Activated CD4-positive, alpha-beta T cell treated with anti-CD3 and anti-CD28 coated beads for 48 hours (primary cell): Measurements from ENCODE around the gene METTL16.
"Not testable (repeated sequence)": the region's sequence is repeated elsewhere in the genome, so short reads cannot be mapped to it uniquely, and the experiment has no call there.

Experiments
- DNase-seq: peaks from one replicate; pipeline ENCODE4 v3.0.0-alpha.2; 2020

The METTL16 gene

DNA sequence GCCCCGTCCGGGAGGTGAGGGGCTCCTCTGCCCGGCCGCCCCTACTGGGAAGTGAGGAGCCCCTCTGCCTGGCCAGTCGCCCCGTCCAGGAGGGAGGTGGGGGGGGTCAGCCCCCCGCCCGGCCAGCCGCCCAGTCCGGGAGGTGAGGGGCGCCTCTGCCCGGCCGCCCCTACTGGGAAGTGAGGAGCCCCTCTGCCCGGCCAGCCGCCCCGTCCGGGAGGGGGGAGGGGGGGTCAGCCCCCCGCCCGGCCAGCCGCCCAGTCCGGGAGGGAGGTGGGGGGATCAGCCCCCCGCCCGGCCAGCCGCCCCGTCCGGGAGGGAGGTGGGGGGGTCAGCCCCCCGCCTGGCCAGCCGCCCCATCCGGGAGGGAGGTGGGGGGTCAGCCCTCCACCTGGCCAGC lies 64.2 kb downstream of the METTL16 start:
- not testable (repeated sequence) for DNase-seq

DNA sequence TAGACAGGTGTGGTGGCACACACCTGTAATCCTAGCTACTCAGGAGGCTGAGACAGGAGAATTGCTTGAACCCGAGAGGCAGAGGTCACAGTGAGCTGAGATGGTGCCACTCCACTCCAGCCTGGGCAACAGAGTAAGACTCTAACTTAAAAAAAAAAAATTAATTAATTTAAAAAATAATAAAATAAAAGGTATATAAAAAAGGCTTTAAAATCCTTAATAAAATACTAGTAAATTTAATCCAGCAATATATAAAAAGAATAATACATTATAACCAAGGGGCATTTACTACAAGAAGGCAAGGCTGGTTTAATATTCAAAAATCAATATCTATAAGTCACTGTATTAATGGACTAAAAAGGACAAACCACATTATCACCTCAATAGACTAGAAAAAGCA lies 66.0 kb downstream of the METTL16 start:
- DNase-seq, result no peak

DNA sequence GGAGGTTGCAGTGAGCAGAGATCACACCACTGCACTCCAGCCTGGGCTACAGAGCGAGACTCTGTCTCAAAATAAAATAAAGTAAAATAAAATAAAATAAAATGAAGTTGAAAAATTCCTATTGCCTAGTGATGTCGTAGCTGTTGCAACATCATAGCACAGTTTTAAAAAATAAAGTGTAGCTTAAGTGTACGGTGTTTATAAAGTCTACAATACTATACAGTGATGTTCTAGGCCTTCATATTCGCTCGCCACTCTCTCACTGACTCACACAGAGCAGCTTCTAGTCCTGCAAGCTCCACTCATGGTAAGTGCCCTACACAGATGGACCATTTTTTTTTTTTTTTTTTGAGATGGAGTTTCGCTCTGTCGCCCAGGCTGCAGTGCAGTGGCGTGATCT lies 67.3 kb downstream of the METTL16 start:
- no peak for DNase-seq

DNA sequence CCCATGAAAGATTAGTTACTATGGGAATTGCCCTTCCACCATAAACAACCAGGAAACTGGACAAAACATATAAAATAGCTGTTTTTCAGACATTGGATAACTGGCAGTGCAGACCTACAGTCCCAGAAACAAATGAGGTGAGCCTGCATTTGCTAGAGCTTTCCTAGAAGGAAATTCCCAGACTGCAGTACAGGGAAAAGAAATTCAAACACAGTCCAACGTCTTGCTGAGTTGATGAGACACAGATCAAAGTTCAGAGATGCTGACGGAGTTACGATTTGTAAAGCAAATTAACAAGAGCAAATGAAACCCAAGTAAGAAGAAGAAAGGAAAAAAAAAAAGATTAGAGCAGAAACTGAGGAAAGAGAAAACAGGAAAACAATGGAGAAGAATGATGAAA lies 69.5 kb downstream of the METTL16 start:
- no peak for DNase-seq

DNA sequence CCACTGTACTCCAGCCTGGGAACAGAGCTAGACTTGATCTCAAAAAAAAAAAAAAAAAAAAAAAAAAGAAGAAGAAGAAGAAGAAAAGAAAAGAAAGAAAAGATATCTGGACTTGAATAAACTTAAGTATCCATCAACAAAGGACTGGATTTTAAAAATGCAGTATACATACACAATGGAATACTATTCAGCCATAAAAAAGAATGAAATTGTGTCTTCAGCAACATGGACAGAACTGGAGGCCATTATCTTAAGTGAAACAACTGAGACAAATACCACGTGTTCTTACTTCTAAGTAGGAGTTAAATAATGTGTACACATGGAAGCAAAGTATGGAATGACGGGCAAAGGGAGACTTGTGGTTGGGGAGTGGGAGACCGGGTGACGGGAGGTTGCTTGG lies 70.8 kb downstream of the METTL16 start:
- DNase-seq, result no peak

DNA sequence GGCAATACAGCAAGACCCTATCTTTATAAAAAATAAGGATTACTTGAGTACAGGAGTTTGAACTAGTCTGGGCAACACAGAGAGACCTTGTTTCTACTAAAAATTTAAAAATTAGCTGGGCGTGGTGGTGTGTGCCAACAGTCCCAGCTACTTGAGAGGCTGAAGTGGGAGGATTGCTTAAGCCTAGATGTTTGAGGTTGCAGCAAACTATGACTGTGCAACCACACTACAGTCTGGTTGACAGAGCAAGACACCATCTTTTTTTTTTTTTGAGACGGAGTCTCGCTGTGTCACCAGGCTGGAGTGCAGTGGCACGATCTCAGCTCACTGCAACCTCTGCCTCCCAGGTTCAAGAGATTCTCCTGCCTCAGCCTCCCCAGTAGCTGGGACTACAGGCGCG lies 71.7 kb downstream of the METTL16 start:
- not testable (repeated sequence) for DNase-seq

DNA sequence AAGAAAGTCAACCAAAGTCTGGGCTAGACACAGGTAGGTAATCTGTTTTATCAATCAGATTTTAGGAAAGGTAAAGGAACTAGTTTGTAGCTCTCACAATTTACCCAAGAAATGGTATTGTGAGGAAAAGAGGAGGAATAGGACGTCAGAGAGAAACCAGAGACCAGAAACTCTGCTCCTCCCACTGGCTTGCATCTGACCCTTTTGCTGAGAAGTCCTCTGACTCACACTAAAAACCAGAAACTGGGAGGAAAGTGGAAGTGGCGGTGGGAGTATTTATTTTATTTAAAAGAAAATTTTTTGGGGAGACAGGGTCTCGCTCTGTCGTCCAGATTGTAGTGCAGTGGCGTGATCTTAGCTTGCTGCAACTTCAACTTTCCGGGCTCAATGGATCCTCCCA lies 72.9 kb downstream of the METTL16 start:
- no peak for DNase-seq

DNA sequence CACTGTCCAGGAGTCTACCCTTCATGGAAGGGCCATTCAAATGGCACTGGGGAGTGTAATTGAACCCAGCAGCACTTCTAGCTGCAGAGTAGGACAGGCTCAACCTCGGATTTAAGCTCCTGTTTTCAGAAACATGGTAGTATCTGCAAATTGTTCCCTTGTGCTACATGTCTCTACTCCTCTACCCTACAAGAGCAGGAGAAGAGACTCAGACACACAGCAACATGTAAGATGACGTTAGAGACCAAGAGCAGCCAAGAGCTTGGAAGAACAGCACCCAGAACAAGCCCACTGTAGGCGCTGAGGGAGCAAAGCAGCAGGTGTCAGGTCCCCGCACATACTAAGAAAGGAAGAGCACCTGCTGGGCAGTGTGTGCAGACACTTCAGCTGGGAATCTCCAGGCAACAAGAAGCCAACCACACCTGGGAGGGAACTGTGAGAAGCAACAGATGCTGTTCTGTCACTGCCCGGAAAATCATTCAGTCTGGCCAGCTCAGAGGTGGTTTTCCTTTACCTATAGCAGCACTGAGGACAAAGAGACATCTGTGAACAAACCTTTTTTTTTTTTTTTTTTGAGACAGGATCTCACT lies 75.3 kb downstream of the METTL16 start:
- no peak for DNase-seq

DNA sequence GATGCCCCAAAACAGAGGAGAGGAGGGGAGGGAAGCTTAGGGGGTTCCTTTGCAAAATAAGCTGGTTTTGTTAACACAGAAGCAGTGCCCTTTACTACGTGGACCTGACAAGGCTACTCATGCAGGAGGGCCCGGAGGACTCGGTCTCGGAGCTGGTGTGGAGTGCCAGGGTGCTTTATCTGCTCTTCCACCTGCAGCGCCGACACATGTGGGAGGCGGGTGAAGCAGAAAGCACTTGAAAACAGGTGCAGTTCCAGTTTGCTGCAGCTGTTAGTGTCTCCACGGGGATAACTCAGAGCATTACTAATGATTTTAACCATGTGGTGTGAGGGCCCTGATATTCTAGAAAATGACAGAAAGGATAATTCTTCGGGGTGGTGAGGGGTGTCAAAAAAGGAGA lies 75.8 kb downstream of the METTL16 start:
- no peak for DNase-seq

DNA sequence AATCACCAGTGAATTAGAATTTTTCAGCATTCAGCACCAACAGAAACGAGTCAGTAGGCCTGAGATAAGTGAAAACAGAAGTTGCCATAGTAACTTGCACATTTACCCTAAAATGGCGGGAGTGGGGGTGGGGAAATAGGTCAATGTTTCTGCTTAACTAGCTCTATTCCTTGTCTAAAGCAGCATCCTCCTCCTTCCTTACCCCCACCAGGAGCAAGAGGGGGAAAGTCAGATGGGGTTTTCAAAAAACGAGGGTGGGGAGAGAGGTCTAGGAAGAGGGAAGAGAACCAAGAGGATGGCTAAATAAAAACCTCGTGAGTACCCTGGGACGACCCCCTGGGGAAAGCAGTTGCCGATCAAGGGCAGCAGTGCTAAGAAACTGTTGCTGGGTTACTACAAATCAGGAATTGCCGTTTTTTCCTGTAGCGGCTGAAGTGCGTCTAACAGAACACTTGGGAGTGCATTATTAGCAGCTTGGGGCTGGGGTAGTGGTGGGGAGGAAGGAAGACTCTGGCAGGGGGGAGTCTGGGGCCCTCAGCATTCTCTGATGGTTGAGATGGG lies 76.4 kb downstream of the METTL16 start:
- no peak for DNase-seq

DNA sequence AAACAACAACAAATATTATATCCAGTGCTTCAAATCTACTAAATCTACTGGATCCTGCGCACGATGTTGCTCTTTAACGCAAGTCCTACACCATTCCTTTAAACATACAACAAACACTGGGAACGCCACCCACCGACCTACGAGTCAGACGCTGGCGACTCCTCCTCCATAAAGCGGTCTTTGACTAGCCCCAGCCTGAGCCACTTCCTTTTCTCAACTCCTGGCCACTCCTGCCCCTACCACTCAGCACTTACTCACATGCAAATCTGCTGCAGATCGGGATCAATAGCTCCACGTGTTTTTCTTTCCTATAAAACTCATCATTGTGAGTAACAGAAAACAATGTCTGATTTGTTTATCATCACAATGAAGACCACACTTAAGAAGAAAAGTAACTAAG lies 78.0 kb downstream of the METTL16 start:
- no peak for DNase-seq

DNA sequence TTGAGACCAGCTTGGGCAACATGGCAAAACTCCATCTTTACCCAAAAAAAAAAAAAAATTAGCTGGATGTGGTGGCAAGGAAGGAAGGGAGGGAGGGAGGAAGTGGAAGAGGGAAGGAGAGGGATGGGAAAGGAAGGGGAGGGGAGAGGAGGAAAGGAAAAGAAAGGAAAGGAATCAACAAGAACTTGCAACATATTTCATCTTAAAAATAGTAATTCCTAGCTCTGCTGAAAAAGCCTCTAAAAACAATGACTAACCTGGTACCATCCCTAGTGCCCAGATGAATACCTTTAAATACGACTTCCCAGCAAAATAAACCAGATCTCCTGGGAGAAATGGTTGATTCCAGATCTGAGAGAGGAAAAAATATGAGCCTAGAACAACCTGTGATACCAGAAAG lies 83.8 kb downstream of the METTL16 start:
- DNase-seq, result no peak

DNA sequence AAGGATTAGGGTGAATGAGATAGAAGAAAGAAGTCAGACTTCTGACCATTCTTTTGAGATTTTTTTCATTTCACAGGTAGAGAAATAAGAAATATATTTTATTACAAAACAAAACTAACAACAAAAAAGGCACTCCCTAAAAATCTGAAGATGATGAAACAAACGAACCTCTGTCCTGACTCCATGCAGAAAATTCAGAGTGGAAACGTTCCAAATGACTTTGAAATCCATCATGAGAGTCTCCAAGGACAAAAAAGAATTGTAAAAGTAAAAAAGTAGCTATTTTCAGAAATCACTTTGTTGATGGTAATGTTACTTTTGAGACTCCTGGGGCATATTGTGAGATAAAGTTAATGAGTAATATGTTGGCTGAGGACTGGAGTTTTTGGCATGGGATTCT lies 84.5 kb downstream of the METTL16 start:
- DNase-seq, result no peak

DNA sequence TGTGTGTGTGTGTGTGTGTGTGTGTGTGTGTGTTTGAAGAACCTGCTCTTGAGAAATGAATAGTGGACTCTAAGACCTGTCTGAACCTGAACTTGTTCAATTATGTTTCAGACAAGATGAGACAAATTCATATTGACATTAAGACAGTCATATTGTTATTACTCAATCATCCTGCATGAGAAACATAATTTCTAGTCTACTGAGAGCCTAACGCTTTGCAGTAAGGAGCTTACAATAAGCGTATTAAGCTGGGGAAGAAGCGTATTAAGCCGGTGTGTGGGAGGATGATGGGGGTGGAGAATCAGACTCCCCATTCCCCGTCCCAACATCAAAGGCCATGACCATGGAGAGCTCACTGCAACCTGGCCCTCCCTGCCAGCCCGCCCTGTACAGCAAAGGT lies 88.4 kb downstream of the METTL16 start:
- DNase-seq, result no peak

DNA sequence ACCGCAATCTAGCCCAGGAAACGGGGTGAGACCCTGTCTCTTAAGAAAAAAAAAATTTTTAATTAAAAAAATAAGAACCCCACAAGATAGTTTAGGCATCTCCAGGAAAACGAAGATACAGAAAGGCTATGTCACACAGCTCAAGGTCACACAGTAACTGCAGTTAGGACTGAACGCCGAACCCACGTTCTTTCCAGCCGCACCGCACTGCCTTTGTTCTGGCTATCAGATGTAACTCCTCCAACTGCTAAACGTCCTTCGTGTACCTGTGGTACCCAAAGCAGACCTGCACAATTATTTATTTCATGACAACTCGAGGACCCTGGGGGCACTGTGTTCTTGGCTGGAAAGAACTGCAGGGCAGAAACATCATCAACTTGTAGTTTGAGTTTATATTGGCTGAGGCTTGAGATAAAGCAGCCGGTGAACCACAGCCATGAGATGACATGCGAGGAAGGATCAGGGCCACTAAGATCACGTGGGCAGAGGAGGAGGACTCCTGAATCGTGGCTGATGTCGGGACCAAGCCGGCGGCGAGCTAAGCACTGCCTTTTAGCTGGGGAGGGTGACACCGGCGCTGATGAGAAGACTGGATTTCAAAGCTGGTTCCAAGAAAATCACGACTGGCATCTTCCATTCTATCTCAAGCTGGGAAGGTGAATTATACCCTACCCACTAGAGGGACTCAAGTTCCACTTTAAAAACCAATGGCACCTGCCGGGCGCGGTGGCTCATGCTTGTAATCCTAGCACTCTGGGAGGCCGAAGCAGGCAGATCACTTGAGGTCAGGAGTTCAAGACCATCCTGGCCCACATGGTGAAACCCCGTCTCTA lies 90.2 kb downstream of the METTL16 start:
- DNase-seq, result no peak

DNA sequence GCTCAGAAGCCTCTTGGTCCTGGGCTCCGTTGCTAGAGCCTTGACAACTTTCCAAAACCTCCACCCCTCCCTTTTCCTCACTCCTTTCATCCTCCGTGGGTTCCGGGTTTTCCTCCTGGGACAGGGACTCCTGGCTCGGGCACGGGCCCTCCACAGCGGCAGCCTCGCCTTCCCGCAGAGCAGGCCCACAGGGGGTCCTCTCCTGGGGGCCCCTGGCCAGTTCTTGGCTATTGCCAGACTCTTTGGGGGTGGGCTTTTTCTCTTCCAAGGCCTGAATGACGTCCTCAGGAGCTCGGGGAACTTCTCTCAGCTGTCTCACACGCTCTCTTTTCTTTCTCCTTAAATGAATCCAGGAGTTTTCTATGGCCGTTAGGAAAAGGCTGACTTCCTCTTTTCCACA lies 91.5 kb downstream of the METTL16 start:
- no peak for DNase-seq

DNA sequence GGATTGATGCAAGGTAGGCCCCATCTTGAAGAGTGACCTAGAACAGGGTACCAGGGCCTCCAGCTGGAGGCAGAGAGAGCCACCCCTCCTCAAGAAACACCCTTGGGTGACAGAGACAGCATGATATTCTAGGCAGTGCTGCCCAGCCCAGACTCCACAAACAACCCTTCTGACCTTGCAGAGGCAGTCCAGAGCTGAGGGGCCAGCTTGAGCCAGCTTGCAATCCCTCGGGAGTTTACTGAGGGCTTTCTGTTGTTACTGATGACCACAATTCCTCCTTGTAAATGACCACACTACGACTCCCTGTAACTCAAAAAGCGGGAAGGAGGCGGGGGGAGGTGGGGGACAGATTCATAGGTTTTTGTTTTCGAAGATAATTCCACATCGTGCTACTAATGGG lies 92.2 kb downstream of the METTL16 start:
- no peak for DNase-seq

DNA sequence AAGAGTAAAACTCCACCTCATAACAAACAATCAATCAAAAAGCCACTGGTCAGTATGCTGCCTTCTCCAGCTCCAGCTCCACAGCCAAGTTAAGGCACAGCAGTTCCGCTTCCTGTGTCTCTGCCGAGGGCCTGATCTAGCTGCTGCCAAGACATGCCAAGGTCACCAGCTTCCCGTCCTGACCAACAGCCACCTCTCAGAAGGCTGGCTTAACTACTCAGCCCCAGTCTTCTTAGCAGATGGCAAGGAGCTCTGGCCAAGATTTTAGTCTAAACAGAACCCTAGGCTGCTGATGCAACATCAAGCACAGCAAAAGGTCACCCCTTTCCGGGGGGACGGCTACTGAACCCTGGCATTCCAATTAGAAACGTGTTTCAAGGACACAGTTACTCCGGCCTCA lies 93.1 kb downstream of the METTL16 start:
- DNase-seq, result no peak

DNA sequence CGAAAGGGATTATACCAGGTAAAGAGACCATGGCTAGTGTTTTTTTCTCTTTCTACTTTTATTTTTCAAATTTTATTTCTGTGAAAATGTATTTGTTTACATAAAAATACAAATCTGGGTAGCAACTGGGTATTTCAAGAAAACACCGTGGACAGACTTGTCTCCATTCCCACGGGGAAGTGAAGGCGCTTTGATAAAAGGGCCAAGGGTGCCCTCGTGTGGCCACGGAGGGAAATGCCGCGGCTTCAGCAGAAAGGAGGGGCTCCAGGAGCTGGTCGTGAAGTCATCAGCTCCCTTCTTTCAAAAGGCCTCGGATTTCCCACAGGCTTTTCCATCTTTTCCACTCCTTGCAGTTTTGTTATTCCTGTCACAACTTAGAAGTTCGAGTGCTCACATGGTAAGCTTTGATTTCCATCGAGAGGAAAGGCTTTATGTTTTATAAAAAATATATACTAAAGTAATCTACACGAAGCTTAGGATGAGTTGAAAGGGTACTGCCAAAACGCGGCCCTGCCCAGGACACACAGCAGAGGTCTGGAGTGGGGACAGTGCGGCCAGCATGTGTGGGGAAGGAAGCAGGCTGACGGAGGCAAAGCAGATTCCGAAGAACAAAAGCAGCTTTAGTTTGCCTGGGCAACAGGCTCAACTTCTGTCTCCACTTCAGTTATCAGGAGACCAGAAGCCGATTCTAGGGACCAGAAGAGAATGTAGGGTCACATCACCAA lies 95.5 kb downstream of the METTL16 start:
- DNase-seq, result peak; percentile 92

DNA sequence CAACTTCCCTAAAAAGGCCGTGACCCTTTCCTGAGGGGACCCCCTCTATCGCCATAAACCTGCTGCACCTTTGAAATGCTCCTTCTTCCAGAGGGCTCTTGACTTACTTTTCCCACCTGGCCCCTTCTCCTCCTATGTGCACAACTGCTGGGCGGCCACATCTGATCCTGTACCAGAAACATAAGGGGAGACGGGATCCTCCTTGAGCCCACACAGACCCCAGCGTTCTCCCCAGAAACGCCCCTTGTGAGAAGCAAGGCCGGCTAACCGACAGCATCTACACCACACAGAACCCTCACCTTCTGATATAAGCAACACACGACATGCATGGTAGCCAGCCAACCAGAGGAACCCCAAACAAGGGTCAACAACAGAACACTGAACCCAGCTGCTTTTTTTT lies 96.6 kb downstream of the METTL16 start:
- DNase-seq, result no peak

DNA sequence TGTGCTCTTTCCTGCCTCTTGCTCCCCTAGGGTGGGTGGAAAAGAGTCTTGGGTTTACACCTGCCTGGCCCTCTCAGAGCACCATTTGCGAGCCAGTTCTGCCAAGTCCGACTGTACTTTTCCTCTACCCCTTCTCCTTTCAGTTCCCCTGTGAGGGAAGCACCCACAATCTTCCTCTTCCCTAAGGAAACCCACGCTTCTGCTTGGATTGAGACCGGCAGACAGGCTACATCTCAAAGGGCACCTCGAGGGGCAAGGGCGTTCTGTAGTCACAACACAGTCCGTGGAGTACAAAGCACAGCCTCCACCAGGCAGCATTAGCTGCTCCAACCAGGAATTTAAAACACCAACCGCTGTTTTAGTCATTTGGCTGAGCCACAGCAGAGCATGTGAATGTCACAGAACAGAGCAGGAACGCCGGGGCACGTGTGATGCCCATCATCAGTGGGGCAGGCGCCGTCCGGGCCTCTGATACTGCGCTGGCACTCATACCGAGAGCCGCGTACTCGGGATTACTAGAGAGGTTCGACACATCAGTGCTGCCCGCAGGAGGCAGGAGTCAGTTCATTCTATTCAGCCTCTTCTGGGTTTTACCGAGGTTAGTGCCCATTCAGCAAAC lies 97.1 kb downstream of the METTL16 start:
- no peak for DNase-seq

DNA sequence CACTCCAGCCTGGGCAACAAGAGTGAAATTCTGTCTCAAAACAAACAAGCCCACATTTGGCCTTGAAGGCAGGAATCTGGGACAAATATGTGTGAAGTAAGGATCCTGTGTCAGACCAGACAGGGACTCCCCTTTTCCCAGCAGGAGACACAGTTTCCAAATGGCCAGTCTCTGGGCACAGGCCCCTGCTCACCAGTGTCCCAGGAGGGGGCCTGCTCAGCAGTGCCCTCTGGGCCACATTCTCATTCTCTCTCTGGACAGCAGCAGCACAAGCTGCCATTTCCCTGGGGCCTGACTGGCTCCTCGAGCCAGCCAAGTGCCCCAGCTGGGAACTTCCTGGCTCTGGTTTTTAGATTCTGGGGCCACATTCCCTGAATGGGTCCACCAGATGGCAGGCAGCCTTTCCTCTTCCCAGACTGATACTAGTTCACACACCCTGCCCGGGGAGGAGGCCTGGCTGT lies 99.1 kb downstream of the METTL16 start:
- DNase-seq, result no peak

DNA sequence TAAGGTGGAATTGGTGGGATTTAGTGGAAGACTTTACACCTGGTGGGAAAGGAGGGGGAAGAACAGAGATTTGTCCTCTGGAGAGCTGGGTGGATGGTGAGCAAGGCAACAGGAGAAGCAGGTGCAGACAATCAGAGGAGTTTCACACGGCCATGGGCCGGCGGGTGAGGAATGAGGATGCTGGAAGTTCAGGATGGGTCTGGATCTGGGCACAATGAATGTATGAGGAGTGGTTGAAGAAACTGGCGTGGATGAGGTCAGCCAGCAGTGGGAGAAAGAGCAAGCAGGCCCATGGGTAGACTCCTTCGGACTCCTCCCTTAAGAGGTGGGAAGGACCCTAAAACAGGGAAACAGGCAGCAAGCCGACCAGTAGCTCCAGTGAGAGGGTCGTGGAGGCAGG lies 100.7 kb downstream of the METTL16 start:
- DNase-seq, result no peak
